ENCODE data around the gene HDAC11. TPM values are rescaled to one million over a fixed set of nuclear protein-coding genes. Genes with fewer than 3 reads are reported as not detected.
"Not testable (repeated sequence)": the region's sequence is repeated elsewhere in the genome, so short reads cannot be mapped to it uniquely, and the experiment has no call there.

The HDAC11 gene
- total RNA-seq, 4 donors from 2014 or later: 13.0 to 40.4 (median 15.8) TPM

DNA sequence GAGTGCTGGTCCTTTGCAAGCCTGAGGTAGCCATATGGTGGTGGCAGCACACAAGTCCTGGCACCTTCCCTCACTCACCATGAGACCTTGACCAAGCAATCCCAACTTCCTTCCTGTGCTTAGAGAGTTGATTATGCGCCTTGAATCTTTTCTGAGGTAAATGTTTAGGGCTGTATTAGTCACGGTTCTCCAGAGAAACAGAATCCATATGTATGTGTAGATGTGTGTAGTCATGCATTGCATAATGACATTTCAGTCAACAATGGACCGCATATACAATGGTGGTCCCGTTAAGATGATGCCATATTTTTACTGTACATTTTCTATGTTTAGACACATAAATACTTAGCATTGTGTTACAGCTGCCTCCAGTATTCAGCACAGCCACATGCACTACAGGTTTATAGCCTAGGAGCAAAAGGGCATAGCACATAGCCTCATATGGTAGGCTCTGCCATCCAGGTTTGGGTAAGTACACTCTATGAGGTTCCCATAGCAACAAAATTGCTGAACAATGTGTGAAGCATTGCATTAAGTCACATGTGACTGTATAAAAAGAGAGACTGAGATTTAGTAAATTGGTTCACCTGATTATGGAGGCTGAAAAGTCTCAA lies 39.8 kb upstream of the HDAC11 start:
- ATAC-seq: no peak
- H3K4me1 ChIP-seq: no peaks in the 10 kb centered on the region
- TF ChIP-seq POLR2A (IDR thresholded peaks at IDR 0.05): no peak
- TF ChIP-seq, protein P1, sequence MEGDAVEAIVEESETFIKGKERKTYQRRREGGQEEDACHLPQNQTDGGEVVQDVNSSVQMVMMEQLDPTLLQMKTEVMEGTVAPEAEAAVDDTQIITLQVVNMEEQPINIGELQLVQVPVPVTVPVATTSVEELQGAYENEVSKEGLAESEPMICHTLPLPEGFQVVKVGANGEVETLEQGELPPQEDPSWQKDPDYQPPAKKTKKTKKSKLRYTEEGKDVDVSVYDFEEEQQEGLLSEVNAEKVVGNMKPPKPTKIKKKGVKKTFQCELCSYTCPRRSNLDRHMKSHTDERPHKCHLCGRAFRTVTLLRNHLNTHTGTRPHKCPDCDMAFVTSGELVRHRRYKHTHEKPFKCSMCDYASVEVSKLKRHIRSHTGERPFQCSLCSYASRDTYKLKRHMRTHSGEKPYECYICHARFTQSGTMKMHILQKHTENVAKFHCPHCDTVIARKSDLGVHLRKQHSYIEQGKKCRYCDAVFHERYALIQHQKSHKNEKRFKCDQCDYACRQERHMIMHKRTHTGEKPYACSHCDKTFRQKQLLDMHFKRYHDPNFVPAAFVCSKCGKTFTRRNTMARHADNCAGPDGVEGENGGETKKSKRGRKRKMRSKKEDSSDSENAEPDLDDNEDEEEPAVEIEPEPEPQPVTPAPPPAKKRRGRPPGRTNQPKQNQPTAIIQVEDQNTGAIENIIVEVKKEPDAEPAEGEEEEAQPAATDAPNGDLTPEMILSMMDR (IDR thresholded peaks at IDR 0.05 in 4 of 5, conservative IDR thresholded peaks at IDR 0.05 in 1 of 5): no peak
- no peak for DNase-seq
- H3K27me3 ChIP-seq: no peaks in the 10 kb centered on the region
- no peak overlapping the region for H3K4me3 ChIP-seq
- H3K27ac ChIP-seq: no peak overlapping the region
- H3K9me3 ChIP-seq: no peaks in the 10 kb centered on the region
- intact Hi-C loops (cut with DNase I; ENCODE audit: low total_unique reads): no loop called here
- in situ Hi-C loops (cut with MboI; ENCODE audit: low sequenced_read_pairs in 4 of 4): no loop called here
- no peaks in the 10 kb centered on the region for H3K36me3 ChIP-seq

DNA sequence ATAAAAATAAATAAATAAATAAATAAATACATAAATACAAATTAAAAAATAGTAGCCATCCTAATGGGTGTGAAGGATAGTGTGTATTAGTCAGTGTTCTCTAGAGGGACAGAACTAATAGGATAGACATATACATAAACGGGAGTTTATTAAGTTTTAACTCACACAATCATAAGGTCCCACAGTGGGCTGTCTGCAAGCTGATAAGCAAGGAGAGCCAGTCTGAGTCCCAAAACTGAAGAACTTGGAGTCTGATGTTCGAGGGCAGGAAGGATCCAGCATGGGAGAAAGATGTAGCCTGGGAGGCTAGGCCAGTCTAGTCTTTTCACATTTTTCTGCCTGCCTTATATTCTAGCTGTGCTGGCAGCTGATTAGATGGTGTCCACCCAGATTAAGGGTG lies 37.2 kb upstream of the HDAC11 start:
- in situ Hi-C loops (cut with MboI; ENCODE audit: low sequenced_read_pairs in 4 of 4); H3K27me3 ChIP-seq; intact Hi-C loops (cut with DNase I; ENCODE audit: low total_unique reads); H3K9me3 ChIP-seq; H3K36me3 ChIP-seq; H3K4me3 ChIP-seq; ATAC-seq; H3K27ac ChIP-seq; H3K4me1 ChIP-seq; DNase-seq: not testable (repeated sequence)

DNA sequence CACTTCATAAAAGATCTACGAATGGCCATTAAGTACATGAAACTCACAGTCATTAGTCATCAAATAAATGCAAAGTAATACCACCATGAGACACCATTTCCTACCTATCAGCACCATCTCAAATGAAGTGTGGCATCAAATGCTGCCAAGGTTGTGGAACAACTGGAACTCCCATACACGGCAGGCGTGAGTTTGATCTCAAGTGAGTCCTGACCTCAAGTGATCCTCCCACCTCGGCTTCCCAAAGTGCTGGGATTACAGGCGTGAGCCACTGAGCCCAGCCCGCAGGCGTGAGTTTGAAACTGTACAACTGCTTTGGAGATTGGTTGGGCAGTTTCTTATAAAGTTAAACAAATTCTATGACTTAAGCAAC lies 28.8 kb upstream of the HDAC11 start:
- TF ChIP-seq POLR2A (IDR thresholded peaks at IDR 0.05): no peak
- TF ChIP-seq, protein P1 (IDR thresholded peaks at IDR 0.05 in 4 of 5, conservative IDR thresholded peaks at IDR 0.05 in 1 of 5): no peak
- in situ Hi-C loops (cut with MboI; ENCODE audit: low sequenced_read_pairs in 4 of 4): loop anchor here (5.0 to 25.0 kb wide), 4 partner anchors 356 to 366 kb away; no protein-coding TSS in a partner anchor
- ATAC-seq: peak; percentile 41 to 51

GRCh38 chr3:13452490-13453335 lies 27.4 kb upstream of the HDAC11 start:
- TF ChIP-seq, protein P1 (IDR thresholded peaks at IDR 0.05 in 4 of 5, conservative IDR thresholded peaks at IDR 0.05 in 1 of 5): peak; percentile 26 to 61 (median 40)
- no peak for TF ChIP-seq POLR2A (IDR thresholded peaks at IDR 0.05)
- Histone ChIP-seq H3K4me3 (peak overlapping the region; percentile 56 to 71 (median 65)), H3K9me3 (no peaks in the 10 kb centered on the region), H3K27ac (peak overlapping the region; percentile 77 to 92 (median 85)), H3K27me3 (no peaks in the 10 kb centered on the region), H3K36me3 (no peaks in the 10 kb centered on the region), H3K4me1 (peaks cover 9 to 12% of the 10 kb centered on the region in 2 donors)
- ATAC-seq (peak; percentile 37), DNase-seq (no peak)
- intact Hi-C loops (cut with DNase I; ENCODE audit: low total_unique reads): loop anchor here (1.0 kb wide), 3 partner anchors 33 to 360 kb away; no protein-coding TSS in a partner anchor
- in situ Hi-C loops (cut with MboI; ENCODE audit: low sequenced_read_pairs in 4 of 4): loop anchor here (5.0 to 25.0 kb wide), 4 partner anchors 358 to 368 kb away; no protein-coding TSS in a partner anchor

More for the DNA sequence above, 28.8 kb upstream of the HDAC11 start:
- DNase-seq: peak in 1 of 2 donors; percentile 26
- no peaks in the 10 kb centered on the region for H3K9me3 ChIP-seq
- no peaks in the 10 kb centered on the region for H3K27me3 ChIP-seq
- H3K27ac ChIP-seq: peak overlapping the region; percentile 77 to 92 (median 85)
- intact Hi-C loops (cut with DNase I; ENCODE audit: low total_unique reads): no loop called here
- H3K4me1 ChIP-seq: peaks cover 9 to 12% of the 10 kb centered on the region in 2 donors
- peak overlapping the region; percentile 56 to 71 (median 65) for H3K4me3 ChIP-seq
- H3K36me3 ChIP-seq: no peaks in the 10 kb centered on the region

GRCh38 chr3:13455644-13456043 lies 24.5 kb upstream of the HDAC11 start:
- ATAC-seq: no peak
- in situ Hi-C loops (cut with MboI; ENCODE audit: low sequenced_read_pairs in 4 of 4): loop anchor here in 3 of 4 donors (10.0 to 25.0 kb wide), 3 partner anchors 361 to 371 kb away; no protein-coding TSS in a partner anchor

More at GRCh38 chr3:13455644-13456043, 24.5 kb upstream of the HDAC11 start:
- Histone ChIP-seq H3K36me3 (no peaks in the 10 kb centered on the region), H3K9me3 (no peaks in the 10 kb centered on the region), H3K27ac (no peak overlapping the region), H3K4me1 (peaks cover 9 to 12% of the 10 kb centered on the region in 2 donors), H3K4me3 (no peak overlapping the region), H3K27me3 (no peaks in the 10 kb centered on the region)
- no peak for DNase-seq
- intact Hi-C loops (cut with DNase I; ENCODE audit: low total_unique reads): no loop called here
- no peak for TF ChIP-seq POLR2A (IDR thresholded peaks at IDR 0.05)
- TF ChIP-seq, protein P1 (IDR thresholded peaks at IDR 0.05 in 4 of 5, conservative IDR thresholded peaks at IDR 0.05 in 1 of 5): no peak

Measured in gastrocnemius medialis (tissue), 4 donors.